ENCODE measurements around the gene RHOT1.
A peak's percentile ranks its signal among the peaks of the same experiment; 100 is the strongest.
"Not testable (repeated sequence)": the region's sequence is repeated elsewhere in the genome, so short reads cannot be mapped to it uniquely, and the experiment has no call there.

The RHOT1 gene

GRCh38 chr17:32159586-32160438, 17.5 kb downstream of the RHOT1 start:
- DNase-seq (ENCODE audit: low spot score): no peak

DNA sequence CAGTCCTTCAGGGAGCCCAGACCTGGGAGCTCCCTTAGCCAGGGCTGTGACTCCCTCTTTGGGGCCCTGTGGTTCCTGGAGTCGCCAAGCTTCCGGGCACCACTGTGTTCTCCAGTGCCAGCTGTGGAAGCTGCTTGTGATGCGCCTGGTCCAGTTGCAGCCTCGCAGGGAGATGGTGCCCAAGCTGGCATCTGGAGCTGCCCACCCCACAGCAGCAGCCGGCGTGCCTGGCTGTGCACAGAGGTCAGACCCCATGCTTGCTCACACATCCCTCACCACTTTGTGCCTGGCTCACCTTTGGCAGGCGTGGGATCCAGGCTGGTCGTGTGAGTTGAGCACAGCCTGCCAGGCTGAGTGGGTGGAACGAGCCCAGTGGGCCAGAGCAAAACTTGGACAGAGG, 18.2 kb downstream of the RHOT1 start:
- no peak for DNase-seq (ENCODE audit: low spot score)

- no peak for DNase-seq (ENCODE audit: low spot score)
These were observed 18.7 kb downstream of the RHOT1 start for GRCh38 chr17:32161029-32161428.

- DNase-seq (ENCODE audit: low spot score): no peak
These were observed 19.4 kb downstream of the RHOT1 start for GRCh38 chr17:32161506-32162365.

- DNase-seq (ENCODE audit: low spot score): peak; percentile 11
These were observed 32.6 kb downstream of the RHOT1 start for GRCh38 chr17:32174889-32175288.

- DNase-seq (ENCODE audit: low spot score): not testable (repeated sequence)
These were observed 36.4 kb downstream of the RHOT1 start for GRCh38 chr17:32178679-32179078.

GRCh38 chr17:32179103-32179502, 36.8 kb downstream of the RHOT1 start:
- not testable (repeated sequence) for DNase-seq (ENCODE audit: low spot score)

- not testable (repeated sequence) for DNase-seq (ENCODE audit: low spot score)
These were observed 37.2 kb downstream of the RHOT1 start for GRCh38 chr17:32179526-32179925.

DNA sequence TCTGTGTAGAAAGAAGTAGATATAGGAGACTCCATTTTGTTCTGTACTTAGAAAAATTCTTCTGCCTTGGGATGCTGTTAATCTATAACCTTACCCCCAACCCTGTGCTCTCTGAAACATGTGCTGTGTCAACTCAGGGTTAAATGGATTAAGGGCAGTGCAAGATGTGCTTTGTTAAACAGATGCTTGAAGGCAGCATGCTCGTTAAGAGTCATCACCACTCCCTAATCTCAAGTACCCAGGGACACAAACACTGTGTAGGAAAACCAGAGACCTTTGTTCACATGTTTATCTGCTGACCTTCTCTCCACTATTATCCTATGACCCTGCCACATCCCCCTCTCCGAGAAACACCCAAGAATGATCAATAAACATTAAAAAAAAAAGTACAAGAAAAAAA, 38.0 kb downstream of the RHOT1 start:
- DNase-seq (ENCODE audit: low spot score): not testable (repeated sequence)

- no peak for DNase-seq (ENCODE audit: low spot score)
These were observed 43.6 kb downstream of the RHOT1 start for GRCh38 chr17:32185875-32186274.

DNA sequence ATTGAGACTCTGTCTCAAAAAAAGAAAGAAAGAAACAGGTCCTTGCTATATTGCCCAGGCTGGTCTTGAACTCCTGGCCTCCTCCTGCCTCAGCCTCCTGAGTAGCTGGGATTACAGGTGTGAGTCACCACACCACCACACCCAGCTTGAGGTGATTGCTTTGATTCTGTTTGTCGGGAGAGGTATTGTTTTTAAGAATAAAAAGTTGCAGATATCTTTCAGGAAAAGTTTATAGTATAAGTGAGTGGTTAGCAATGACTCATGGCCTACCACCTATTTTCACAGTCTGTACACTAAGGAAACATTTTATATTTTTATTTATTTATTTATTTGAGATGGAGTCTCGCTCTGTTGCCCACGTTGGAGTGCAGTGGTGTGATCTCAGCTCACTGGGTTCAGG, 45.0 kb downstream of the RHOT1 start:
- no peak for DNase-seq (ENCODE audit: low spot score)

DNA sequence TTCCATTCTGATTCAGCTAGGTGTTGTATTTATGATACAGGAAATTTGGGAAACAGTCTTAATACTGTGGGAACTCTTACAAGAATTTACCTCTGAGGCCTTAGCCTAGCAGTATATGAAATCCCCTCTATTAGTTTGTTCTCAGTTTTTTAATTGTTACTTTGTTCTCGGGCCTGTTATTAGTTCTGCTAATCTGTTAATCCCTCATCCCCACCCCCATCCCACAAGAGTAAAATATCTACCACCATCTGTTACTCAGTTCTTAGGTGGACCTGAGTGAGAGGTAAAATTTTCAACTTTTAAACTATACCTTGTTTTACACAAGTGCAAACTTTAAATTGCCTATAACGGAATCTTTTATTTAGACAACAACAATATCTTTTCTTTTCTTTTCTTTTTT, 47.0 kb downstream of the RHOT1 start:
- no peak for DNase-seq (ENCODE audit: low spot score)

DNA sequence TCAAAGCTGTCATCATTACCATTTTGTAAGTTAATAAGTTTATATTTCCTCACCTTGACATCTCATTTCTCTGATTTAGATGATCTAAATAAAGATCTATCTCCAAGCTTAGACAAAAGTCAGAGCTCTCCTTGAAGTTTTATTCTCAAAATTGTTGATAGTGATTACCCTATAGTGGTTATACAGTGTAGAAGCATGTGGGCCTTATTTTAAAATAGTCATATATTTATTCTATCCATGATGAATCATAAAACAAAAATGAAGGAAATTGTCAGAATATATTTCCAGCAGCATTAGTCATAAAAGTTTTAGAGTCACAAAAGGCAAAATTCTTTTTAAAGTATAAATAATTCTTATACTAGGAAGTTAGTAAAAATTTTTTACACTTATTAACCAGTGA, 49.0 kb downstream of the RHOT1 start:
- no peak for DNase-seq (ENCODE audit: low spot score)

- DNase-seq (ENCODE audit: low spot score): no peak
These were observed 50.1 kb downstream of the RHOT1 start for GRCh38 chr17:32192379-32192778.

- DNase-seq (ENCODE audit: low spot score): no peak
These were observed 55.7 kb downstream of the RHOT1 start for GRCh38 chr17:32197987-32198386.

GRCh38 chr17:32206861-32207260, 64.6 kb downstream of the RHOT1 start:
- no peak for DNase-seq (ENCODE audit: low spot score)

GRCh38 chr17:32208436-32208835, 66.1 kb downstream of the RHOT1 start:
- DNase-seq (ENCODE audit: low spot score): no peak

DNA sequence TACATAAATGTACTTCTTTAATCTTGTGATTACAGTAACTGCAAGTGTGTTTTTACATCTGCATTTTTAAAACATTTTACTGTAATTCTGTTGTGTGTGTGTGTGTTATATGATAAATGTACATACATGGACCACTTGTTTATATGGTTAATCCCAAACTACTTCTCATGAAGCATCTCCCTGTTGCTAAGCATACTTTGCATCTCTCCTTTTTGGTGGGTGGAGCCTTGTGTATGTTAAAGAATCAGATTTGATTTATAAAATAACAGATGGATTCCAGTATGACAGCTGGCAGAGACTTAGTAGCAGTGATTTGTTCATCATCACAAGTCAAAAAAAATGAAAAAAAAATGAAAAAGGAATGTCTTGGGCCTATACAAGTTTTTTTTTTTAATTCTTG, 67.3 kb downstream of the RHOT1 start:
- DNase-seq (ENCODE audit: low spot score): no peak

DNA sequence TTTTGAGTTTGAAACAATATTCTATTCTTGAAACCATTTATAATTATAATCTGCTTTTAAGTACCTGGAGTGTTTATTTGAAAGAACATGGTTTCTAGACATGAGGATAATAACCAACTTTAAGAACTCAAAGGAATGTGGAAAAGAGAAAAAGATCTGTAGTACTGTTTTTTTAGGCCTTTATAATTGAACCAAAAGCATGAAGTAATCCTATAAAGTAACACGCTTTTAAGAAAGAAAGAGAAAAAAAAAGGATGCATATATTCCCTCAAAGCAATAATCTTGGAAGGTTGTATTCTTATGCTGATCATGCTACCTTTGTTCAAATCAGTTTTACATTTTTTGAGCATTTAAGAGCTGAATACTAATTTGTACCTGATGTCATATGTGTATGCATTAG, 69.4 kb downstream of the RHOT1 start:
- no peak for DNase-seq (ENCODE audit: low spot score)

GRCh38 chr17:32215696-32216095, 73.4 kb downstream of the RHOT1 start:
- no peak for DNase-seq (ENCODE audit: low spot score)

DNA sequence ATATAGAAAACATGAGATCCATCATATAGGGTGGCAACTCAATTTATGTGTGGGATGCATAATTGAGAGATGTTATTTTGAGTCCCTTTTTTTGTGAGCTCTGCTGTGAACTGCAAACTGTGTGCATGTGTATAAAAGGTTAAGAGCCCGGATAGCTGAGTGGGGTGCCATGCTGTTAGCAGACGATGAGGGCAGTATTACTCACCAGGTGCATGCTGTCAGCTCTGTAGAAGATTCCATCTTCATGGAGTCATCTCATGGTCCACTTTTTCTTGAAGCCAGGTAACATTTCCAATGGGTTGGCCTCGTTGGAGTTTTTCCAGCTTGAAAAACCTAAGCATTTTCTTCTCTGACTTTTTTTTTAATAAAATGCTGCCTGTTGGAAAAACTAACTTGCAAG, 80.3 kb downstream of the RHOT1 start:
- DNase-seq (ENCODE audit: low spot score): no peak

DNA sequence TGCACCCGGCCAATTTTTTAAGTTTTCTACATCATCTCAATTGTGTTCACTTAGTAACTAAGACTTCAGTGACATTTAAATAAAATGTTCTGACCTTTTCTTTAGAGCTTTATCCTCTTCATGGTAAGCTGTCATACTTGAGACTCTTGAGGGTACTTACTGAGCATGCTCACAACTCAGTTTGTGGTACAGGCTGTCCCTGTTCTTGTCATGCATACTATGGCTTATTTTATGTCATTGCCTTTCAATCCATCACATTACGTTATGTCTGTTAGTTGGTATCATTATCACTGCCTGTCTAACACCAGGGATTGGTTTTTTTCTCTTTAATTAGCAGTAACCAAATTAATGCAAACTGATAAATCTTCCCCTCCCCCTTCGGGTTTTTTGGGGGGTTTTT, 81.4 kb downstream of the RHOT1 start:
- DNase-seq (ENCODE audit: low spot score): no peak

GRCh38 chr17:32226886-32227285, 84.6 kb downstream of the RHOT1 start:
- DNase-seq (ENCODE audit: low spot score): no peak

All from Ammon's horn (tissue), 1 donor.